OCI-LY3 (cell line): ENCODE data around the gene KRTAP21-1.
"Not testable (repeated sequence)": the region's sequence is repeated elsewhere in the genome, so short reads cannot be mapped to it uniquely, and the experiment has no call there.

Experiments used
- H2AFZ ChIP-seq: fragments of 200-600, 300-600 bp; shearing (Covaris generic); 2 replicates; pipeline ENCODE4 v1.6.0; 2014; ENCODE audit warnings: antibody characterized with exemption, low read depth, low read length
- H3K27ac ChIP-seq: fragments of 200-600, 300-600 bp; sonication (generic); 2 replicates; pipeline ENCODE4 v1.5.1; 2014; ENCODE audit warnings: mild to moderate bottlenecking, low read length, moderate library complexity, mixed read lengths
- H3K27me3 ChIP-seq: fragments of 200-600, 300-600 bp; sonication (generic); 2 replicates; pipeline ENCODE4 v1.6.1; 2014; ENCODE audit warnings: low read depth, low read length, mixed read lengths
- H3K36me3 ChIP-seq: fragments of 200-600, 300-600 bp; sonication (generic); replicated peaks from 2 replicates; pipeline ENCODE3; 2014; ENCODE audit warnings: low read depth, low read length, mixed read lengths
- H3K4me1 ChIP-seq: fragments of 300-600, 200-600 bp; sonication (generic); 2 replicates; pipeline ENCODE4 v1.6.1; 2014; ENCODE audit warnings: low read length, mixed read lengths
- H3K4me2 ChIP-seq: fragments of 200-600, 300-600 bp; sonication (generic); 2 replicates; pipeline ENCODE4 v1.6.1; 2014; ENCODE audit warnings: low read length, mixed read lengths
- H3K4me3 ChIP-seq: fragments of 300-600, 200-600 bp; sonication (generic); 2 replicates; pipeline ENCODE4 v1.5.1; 2014; ENCODE audit warnings: antibody characterized with exemption, mild to moderate bottlenecking, low read length, moderate library complexity
- H3K79me2 ChIP-seq: fragments of 300-600, 200-600 bp; shearing (Covaris generic); 2 replicates; pipeline ENCODE4 v1.6.1; 2014; ENCODE audit warnings: mild to moderate bottlenecking, low read length, mixed read lengths
- H3K9ac ChIP-seq: fragments of 300-600, 200-600 bp; shearing (Covaris generic); 2 replicates; pipeline ENCODE4 v1.6.0; 2014; ENCODE audit warnings: mild to moderate bottlenecking, low read length, moderate library complexity
- H3K9me3 ChIP-seq: fragments of 200-600, 300-600 bp; shearing (Covaris generic); 2 replicates; pipeline ENCODE4 v1.6.1; 2014; ENCODE audit warnings: low read length, mixed read lengths; ENCODE audit not compliant: insufficient read depth
- H4K20me1 ChIP-seq: fragments of 200-600, 300-600 bp; sonication (generic); 2 replicates; pipeline ENCODE4 v1.6.1; 2016; ENCODE audit warnings: low read length, mixed read lengths; ENCODE audit not compliant: insufficient read depth
- EZH2phosphoT487 ChIP-seq: fragments of 200-600 bp; shearing (Covaris generic); IDR thresholded peaks from 2 replicates; pipeline ENCODE4 v1.6.1; 2018; ENCODE audit warnings: antibody characterized with exemption, mixed run types, low read depth
- TF ChIP-seq, protein P1 (sequence below): fragments of 200-600, 300-600 bp; sonication (generic); IDR thresholded peaks from 2 replicates; pipeline ENCODE4 v1.5.1; 2014; ENCODE audit warnings: antibody characterized with exemption, low read length, low read depth

Gene KRTAP21-1

DNA sequence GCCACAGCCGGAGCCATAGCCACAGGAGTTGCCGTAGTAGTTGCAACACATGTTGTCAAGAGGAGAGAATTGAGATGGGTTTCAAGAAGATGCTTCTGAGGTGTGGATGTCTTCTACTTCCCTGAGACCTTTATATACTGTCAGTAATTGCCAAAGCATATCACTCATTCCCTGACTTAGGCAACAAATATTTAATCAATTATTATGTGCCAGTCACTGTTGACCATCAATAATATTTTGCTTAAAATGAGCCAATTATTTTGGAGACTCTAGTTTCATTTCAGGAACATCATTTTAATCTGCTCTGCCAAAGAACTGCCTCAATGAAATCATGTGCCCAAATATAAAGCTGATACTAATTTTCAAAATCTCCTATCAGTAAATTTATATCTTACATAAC lies at the start of gene KRTAP21-1:
KRTAP21-1 (minus strand) TSS at position 101 of the 400 bp plus-strand sequence; CDS start at position 51, 50 bp downstream.
- H4K20me1 ChIP-seq, H3K27me3 ChIP-seq, H3K36me3 ChIP-seq, H3K9ac ChIP-seq, H3K4me2 ChIP-seq, H2AFZ ChIP-seq, H3K9me3 ChIP-seq, H3K4me3 ChIP-seq, H3K79me2 ChIP-seq, H3K27ac ChIP-seq: not testable (repeated sequence)
- peaks cover 26% of the 10 kb centered on the region for H3K4me1 ChIP-seq

DNA sequence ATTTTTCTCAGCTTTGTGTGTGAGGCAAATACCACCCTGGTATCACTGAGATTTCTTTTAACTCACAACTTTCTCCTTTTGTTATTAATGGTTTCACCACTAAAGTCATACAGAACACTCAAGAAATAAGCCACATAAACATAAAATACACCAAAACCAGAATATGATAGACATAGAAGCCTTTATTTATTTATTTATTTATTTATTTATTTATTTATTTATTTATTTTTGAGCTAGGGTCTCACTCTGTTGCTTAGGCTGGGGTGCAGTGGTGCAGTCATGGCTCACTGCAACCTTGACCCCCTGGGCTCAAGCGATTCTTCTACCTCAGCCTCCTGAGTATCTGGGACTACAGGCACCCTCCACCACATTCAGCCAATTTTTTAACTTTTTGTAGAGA lies 45.4 kb upstream of the KRTAP21-1 start:
- no peaks in the 10 kb centered on the region; the same call in 1 of the 2 replicates for H3K4me1 ChIP-seq

DNA sequence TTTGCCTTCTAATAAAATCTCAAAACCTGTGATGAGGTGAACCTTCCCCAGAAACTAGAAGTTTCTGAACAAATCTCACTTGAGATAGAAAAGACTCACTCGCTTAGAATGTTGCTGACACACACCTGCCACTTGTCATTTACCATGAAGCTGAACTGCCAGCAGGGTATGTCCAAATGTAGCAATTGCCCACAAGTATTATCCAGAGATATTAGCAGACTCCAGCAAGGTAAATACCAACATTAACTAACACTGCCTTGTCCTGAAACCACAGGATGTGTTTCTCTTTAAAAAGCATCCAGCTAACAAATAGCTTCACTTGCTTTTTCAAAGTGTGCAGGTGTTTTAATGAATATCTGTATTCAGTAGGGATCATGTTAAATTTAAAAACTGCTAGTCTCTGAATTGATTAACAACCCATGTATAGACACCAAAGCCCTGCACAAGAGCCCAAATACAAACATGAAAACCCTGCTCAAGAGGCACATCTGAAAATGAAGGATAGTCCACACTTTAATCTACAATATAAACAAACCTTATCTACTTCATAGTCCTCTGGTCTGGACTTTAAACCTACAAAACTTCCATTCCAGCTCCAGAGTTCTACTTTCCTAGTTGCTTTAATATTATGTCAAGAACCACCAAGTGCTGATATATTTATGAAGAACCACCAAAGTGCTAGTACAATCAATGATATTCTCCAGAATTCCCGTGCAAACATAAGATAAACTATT lies 38.5 kb upstream of the KRTAP21-1 start:
- TF ChIP-seq, protein P1, sequence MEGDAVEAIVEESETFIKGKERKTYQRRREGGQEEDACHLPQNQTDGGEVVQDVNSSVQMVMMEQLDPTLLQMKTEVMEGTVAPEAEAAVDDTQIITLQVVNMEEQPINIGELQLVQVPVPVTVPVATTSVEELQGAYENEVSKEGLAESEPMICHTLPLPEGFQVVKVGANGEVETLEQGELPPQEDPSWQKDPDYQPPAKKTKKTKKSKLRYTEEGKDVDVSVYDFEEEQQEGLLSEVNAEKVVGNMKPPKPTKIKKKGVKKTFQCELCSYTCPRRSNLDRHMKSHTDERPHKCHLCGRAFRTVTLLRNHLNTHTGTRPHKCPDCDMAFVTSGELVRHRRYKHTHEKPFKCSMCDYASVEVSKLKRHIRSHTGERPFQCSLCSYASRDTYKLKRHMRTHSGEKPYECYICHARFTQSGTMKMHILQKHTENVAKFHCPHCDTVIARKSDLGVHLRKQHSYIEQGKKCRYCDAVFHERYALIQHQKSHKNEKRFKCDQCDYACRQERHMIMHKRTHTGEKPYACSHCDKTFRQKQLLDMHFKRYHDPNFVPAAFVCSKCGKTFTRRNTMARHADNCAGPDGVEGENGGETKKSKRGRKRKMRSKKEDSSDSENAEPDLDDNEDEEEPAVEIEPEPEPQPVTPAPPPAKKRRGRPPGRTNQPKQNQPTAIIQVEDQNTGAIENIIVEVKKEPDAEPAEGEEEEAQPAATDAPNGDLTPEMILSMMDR, result no peak
- TF ChIP-seq EZH2phosphoT487, result no peak
- no peak overlapping the region for H3K4me2 ChIP-seq
- no peak overlapping the region for H3K27ac ChIP-seq
- H3K4me1 ChIP-seq, result no peaks in the 10 kb centered on the region
- no peak overlapping the region for H3K9ac ChIP-seq
- no peaks in the 10 kb centered on the region for H3K79me2 ChIP-seq
- no peaks in the 10 kb centered on the region for H4K20me1 ChIP-seq
- no peaks in the 10 kb centered on the region for H3K27me3 ChIP-seq
- H3K9me3 ChIP-seq, result no peaks in the 10 kb centered on the region
- no peaks in the 10 kb centered on the region for H3K36me3 ChIP-seq
- H2AFZ ChIP-seq, result no peak overlapping the region
- no peak overlapping the region for H3K4me3 ChIP-seq

More for the DNA sequence above, 45.4 kb upstream of the KRTAP21-1 start:
- Histone ChIP-seq H3K9me3 (no peaks in the 10 kb centered on the region), H3K79me2 (no peaks in the 10 kb centered on the region), H4K20me1 (no peaks in the 10 kb centered on the region), H3K27me3 (no peaks in the 10 kb centered on the region), H3K4me3 (no peak overlapping the region), H3K36me3 (no peaks in the 10 kb centered on the region), H3K9ac (no peak overlapping the region), H2AFZ (no peak overlapping the region), H3K27ac (no peak overlapping the region), H3K4me2 (no peak overlapping the region)
- TF ChIP-seq, protein P1, result no peak
- no peak for TF ChIP-seq EZH2phosphoT487

DNA sequence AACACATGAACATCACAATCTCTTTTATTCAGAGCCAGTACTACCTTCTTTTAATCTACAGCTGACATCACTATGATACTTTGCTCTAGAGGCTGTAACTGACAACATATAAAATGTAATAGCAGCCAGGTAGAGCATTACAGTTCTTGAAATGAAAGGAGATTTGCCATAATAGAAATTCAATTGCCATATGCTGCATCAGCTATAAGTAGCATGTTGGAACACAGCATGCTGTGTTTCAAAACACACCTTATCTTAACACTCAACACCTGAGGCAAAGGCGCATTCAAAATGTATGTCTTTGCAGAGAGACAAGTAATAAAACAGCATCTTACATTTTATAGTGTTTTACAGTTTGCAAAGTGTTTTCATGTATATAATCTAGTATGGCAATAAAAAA lies 24.0 kb upstream of the KRTAP21-1 start:
- H3K27me3 ChIP-seq, result no peaks in the 10 kb centered on the region
- TF ChIP-seq EZH2phosphoT487, result no peak
- TF ChIP-seq, protein P1, result no peak
- no peak overlapping the region for H3K27ac ChIP-seq
- H4K20me1 ChIP-seq, result no peaks in the 10 kb centered on the region
- no peak overlapping the region for H2AFZ ChIP-seq
- no peak overlapping the region for H3K4me3 ChIP-seq
- H3K36me3 ChIP-seq, result no peaks in the 10 kb centered on the region
- H3K9me3 ChIP-seq, result no peaks in the 10 kb centered on the region
- no peak overlapping the region for H3K9ac ChIP-seq
- no peak overlapping the region for H3K4me2 ChIP-seq
- H3K4me1 ChIP-seq, result no peaks in the 10 kb centered on the region
- no peaks in the 10 kb centered on the region for H3K79me2 ChIP-seq
